Embryonic facial prominence (tissue), 1 donor: Measurements from ENCODE around the gene GPR27.

Experiments used
- DNase-seq: peaks from one replicate; pipeline ENCODE4 v3.0.0-alpha.2; 2016; ENCODE audit errors: extremely low spot score

GPR27 gene, protein sequence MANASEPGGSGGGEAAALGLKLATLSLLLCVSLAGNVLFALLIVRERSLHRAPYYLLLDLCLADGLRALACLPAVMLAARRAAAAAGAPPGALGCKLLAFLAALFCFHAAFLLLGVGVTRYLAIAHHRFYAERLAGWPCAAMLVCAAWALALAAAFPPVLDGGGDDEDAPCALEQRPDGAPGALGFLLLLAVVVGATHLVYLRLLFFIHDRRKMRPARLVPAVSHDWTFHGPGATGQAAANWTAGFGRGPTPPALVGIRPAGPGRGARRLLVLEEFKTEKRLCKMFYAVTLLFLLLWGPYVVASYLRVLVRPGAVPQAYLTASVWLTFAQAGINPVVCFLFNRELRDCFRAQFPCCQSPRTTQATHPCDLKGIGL

DNA sequence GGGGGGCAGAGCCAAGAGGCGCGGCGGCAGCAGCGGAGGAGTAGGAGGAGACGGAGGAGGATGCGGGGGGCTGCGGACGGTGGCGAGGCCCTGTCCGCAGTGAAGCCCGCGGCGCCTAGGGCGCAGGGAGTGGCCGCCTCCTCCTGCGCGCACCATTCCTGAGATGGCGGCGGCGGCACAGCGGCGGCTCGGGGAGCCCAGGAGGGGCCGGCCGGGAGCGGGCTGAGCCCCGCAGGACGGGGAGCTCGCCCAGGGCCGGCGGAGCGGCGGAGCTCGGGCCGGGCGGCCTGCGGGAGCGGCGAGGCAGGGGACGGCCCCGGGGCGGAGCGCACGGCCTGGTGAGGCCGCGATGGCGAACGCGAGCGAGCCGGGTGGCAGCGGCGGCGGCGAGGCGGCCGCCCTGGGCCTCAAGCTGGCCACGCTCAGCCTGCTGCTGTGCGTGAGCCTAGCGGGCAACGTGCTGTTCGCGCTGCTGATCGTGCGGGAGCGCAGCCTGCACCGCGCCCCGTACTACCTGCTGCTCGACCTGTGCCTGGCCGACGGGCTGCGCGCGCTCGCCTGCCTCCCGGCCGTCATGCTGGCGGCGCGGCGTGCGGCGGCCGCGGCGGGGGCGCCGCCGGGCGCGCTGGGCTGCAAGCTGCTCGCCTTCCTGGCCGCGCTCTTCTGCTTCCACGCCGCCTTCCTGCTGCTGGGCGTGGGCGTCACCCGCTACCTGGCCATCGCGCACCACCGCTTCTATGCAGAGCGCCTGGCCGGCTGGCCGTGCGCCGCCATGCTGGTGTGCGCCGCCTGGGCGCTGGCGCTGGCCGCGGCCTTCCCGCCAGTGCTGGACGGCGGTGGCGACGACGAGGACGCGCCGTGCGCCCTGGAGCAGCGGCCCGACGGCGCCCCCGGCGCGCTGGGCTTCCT, at the start of gene GPR27:
TSS of gene GPR27 (plus strand) at position 155 of the 909 bp plus-strand sequence. CDS start at position 350, 195 bp downstream.
- no peak for DNase-seq

DNA sequence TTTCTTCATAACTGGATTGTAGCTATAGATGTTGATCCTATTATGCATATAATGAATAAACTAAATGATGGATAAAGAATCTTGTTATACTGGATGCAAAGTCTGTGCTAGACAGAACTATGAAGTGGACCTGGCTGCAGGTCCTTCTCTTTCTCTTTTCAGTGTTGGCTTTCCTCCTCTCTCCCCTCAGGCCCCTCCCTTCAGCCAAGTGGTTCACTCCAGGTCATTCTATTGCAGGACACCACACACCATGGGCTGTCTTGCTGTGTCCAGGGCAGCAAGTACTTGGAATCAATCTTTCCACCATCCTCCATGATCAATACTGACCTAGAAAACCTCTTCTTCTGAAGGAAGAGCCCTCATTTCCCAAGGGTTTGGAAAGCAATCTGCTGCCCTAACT, 48.7 kb upstream of the GPR27 start:
- no peak for DNase-seq

DNA sequence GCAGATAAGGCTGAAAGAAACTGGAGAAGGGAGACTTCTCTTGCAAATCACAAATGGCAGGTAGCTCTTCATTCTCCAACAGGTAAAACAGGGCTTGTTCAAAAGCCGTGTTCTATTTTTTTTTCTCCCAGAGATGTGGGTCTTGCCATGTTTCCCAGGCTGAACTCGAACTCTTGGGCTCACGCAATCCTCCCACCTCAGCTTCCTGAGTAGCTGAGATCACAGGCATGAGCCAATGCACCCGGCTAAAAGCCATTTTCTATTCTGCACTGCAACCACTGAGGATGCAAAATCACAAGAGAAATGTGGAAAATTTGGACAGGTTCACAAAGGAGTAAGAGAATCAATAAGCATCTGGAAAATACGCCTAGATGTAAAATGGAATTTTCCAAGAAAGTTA, 48.0 kb upstream of the GPR27 start:
- DNase-seq, result no peak

DNA sequence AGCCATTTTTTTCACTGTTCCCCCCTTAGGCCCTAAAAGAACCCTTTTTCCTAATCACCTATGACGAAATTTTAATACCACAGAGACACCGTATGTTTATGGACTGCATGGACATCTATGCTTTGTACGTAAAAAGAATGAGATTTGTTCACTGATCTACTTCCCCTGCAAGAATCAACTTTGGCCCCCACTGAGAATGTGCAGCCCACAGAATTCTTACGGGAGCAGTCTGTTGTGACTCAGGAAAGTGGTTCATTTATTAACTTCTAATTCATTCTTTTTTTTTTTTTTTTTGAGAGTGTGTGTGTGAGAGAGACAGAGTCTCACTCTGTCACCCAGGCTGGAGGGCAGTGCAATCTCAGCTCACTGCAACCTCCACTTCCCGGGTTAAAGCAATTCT, 46.1 kb upstream of the GPR27 start:
- DNase-seq, result no peak

DNA sequence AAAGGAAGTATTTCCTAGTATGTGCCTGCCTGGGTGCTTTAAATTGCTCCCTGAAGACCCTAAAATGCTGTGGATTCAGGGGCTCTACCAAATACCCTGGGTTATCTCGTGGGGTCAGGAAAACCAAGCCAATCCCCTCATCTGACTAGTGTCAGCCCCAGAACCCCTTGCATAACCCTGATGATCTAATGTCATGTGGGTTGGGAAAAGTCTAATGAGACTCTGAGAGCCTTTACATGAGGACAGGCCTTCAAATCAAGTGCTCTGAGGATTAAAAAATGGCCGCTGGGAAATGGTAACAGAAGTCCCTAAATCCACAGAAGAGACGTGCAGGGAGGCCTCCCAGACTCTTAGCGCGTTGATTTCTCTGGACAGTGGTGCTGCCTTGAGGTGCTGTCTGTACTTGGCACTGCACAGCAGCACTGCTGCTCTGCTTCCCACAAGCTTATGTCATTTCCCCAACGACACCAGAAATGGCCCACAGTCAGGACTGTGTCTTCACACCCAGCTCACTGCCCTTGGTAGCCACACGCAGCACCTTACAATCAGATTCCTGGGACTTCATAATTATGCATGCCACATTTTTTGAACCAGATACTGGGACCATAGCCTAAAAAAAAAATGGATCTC, 45.1 kb upstream of the GPR27 start:
- DNase-seq, result no peak

DNA sequence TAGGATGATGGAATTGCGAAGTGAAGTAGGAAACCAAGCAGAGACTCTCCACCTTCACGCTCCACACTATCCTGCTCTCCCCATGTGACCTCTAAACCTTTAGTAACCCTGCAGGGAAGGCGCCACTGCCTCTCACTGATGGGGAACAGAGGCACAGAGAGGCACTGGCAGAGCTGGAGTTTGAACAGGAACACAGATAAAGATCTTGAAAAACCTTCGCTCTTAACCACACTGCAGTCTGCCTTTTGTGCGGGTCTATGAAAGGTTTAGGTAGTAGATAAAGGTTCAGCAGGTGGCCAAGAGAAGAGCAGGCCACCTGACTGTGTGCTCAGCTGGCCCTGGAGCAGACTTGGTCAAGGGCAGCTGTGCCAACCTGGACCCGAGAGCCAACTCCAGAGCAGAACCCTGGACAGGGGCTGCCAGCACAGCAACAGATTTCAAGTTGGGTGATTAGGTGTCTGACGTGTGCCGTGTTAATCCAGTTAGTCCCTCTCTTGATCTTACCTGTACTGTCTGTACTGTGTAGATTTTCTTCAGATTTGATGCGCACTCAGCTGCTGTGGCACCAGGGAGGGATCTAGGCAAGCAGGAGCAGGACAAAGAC, 43.6 kb upstream of the GPR27 start:
- no peak for DNase-seq

DNA sequence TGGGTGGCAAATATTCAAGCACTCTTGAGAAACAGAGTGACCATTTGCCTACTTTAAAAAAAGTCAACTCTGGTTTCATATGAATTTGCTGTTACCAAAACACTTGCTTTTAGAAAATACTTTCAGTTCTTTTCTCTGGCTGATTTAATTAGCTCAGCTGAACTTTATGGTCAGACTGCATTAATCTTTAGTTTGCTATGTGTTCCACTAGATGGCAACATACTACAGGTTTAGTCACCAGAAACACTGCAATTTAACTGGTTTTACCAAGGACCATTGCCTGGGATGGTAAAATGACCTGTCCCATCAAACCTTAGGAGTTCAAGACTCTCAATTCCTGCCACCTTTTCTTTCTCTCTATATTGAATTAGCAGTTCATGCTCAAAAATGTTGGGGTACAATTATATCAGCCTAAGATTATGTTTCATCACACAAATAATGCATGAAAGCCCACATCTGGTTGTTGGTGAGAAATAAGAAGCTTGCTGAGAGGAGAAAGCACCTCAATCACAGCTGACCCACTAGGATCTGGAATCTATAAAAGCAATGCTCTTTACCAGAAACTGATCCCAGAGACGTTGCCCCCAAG, 42.7 kb upstream of the GPR27 start:
- DNase-seq, result no peak

DNA sequence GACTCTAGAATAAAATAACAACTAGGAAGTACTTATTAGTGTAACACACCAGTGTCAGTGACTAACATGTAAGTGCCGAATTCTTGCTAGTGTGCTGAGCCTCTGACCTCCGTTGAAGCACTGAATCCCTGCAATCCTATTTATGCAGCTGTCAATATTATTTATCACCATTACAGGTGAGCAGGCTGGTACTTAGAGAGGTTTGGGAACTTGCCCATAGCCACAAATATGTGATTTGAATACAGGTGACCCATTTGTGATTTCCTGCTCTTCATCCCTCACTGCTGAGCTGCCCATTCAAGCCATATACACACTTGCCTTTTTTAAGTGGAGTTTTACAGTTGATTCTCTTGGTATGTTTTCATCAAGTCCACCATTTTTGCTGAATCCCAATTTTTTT, 40.6 kb upstream of the GPR27 start:
- no peak for DNase-seq

DNA sequence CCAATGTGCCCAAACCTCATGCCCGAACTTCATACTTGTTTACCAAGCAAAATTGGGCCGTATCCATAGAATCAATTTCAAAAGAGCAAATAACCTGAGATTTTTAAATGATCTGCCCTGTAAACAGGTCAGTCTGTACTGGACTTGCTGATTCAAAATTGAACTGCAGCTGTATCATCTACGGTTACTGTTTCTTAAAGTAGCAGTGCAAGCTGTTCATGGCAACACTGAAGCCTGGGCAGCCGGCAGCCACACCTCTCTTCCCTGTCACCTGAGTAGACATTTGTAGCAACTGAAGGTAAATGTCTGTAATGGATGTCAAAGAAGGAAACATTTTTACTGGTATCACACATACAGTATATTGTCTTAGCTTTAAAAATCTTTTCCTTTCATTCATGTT, 39.1 kb upstream of the GPR27 start:
- no peak for DNase-seq

DNA sequence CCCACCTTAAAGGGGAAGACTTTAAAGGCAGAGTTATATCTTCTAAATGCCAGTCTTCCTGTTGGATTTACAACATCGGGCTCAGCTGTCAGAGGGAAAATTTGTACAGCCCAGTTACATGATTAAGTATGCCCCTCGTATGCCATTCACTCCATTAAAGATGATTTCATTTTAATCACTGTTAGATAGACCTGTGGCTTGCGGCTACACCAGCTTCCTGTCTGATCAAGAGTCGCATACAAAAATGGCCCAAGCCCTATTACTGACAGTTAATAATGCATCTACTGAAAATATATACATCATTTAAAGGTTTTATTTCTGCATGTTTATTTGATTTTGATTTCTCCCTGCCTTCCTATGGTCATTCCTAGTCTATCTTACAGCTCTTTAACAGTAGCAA, 35.6 kb upstream of the GPR27 start:
- no peak for DNase-seq

DNA sequence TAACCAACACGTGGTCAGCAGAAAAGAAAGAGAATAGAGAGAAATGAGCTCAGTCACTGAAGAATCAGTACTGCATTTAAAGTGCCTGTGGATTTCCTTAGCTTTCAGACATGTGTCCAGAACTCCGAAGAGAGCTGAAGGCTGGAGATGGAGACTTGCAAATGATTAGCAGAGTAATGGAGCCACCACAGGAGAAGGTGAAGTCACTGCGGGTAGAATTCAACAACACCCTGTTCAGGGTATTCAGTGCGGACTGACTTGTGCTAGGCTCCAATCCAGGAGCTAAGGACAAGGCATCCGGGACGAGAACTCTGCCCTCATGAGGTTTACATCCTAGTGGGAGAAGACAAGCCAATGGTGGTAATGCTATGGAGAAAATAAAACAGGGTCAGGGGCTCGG, 32.7 kb upstream of the GPR27 start:
- no peak for DNase-seq

DNA sequence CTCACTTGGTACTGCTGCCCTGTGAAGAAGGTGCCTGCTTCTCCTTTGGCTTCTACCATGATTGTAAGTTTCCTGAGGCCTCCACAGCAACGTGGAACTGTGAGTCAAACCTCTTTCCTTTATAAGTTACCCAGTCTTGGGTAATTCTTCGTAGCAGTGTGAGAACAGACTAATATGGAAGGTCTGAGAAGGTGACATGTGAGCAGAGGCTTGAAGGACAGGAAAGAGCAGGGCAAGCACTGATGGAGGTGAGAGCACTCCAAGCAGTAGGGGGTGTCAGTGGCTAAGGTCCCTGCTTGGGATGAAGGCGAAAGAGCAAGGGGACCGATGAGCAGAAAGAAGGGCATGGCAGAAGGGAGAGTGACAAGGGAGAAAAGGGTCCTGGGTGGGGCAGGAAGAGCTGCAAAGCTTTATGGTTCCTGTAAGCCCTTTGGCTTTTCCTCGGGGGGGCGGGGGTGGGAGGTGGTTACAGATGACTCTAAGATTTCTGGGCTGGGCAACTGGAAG, 32.0 kb upstream of the GPR27 start:
- DNase-seq, result no peak

DNA sequence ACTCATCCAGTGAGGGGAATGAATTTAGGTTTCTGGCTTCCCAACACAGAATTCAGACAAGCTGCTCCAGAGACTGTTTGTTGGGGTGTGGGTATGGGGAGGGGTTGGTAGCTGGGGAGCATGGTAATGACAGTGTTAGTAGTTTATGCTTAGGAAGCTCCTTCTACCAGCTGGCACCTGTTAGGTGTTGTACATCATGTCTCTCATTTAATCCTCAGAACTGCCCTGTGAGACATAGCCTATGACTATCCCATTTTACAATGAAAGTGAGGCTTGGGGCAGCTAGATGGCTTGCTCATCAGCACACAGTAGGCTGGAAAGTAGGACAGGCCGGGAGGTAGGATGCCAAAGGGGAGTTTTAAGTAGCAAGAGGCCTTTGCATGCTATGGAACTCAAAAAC, 31.0 kb upstream of the GPR27 start:
- no peak for DNase-seq

DNA sequence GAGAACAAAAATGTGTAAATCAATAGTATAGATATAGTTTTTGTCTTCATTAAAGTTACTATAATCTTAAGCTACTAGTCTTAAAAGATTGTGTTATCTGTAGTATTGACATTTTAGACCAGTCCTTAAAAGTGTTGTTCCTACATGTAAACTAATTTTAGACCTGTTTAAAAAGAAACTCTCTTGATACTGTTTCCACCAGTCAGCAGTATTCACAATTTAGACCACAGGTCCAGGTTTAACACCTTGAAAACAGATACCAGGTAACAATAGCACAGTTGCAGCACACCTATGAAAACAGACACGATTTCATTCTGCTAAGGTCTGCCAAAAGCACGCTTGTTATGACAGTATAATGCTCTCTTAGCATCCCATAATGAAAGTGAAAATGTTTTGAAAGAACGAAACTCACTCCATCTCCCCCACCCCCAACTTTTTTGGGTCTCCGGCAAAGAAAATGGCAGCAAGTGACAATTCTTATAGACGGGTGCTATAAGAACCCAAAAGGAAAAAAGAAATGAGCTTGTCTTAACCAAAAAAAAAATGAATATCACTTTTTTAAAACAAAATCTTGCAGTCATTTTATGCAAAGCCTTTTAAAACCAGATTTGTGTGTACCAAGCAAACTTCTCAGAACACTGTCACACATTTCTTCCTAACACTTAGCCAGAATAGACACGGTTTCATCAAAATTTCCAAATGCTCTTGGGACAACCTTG, 30.0 kb upstream of the GPR27 start:
- no peak for DNase-seq

DNA sequence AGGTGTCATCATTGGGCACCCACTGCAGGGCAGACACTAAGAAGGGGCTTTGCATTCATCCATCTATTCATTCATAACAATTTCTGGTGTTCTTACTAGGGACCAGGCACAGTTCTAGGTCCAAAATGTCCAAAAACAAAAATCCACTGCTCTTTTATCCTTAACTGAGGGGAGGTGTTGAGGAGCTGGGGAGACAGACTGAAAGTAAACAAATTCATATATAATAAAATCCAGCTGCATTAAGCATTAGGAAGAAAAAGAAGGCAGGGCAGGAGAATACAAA, 29.5 kb upstream of the GPR27 start:
- DNase-seq, result no peak

DNA sequence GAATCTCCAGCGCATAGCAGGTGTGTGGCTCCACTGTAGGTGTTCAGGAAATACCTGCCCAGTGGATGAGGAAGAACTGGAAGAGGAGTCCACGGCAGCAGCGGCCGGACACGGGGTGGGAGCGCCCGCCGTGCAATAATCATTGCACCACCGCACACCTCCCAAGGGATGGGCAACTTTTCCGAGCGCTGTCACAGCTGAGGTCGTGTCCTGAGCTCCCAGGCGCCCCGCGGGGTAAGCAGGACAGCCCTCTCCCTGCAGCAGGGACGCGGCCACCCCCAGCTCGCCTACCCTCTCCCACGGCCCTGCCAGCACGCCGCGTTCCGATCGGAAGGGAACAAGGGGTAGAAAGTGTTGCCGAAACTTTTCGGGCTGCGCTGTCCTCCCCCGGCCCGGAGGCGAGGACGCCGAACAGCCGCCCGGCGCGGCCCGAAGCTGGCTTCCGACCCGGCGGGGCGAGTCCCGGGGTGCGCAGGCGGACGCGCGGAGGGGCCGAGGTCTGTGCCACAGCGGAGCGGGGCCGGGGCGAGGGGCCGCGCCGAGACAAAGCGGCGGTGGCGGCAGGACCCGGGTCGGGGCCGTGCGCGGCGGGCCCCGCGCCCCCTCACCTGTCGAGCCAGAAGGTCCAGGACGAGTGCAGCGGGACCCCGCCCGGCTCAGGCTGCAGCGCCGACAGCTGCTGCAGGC, 28.9 kb upstream of the GPR27 start:
- no peak for DNase-seq

DNA sequence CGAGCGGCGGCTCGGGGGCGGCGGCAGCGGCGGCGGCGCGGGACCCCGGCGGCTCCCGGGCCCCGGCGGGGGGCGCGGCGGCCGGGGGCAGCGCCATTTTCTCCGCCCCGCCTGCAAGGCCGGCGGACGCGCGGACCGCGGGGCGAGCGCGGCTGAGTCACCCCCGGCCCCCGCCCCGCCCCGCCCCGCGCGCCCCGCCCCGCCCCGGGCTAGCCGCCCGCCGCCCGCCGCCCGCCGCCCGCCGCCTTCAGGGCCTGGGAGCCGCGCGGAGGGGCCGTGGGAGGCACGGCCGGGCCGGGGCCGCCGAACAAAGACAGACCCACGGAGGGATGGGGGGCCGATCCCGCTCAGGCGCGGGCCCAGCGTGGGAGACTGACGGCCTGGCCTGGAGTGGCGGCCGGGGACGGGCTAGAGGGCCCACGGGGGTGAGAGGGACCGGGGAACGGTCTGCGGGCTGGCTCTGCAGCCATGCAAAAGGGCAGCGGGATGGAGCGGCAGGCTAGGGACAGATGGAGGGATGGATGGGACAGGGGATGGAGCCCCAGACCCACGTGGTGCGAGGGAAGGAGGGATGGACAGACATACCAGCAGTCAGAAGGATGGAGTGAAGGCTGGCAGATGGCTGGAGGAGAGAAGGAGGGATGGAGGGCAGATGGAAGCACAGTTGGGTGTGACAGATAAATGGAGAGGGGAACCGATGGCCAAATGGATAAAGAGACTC, 28.2 kb upstream of the GPR27 start, which contains the start of gene EIF4E3:
TSS of gene EIF4E3 (minus strand) at position 132 of the 721 bp plus-strand sequence. CDS start at position 97, 35 bp downstream.
- no peak for DNase-seq

DNA sequence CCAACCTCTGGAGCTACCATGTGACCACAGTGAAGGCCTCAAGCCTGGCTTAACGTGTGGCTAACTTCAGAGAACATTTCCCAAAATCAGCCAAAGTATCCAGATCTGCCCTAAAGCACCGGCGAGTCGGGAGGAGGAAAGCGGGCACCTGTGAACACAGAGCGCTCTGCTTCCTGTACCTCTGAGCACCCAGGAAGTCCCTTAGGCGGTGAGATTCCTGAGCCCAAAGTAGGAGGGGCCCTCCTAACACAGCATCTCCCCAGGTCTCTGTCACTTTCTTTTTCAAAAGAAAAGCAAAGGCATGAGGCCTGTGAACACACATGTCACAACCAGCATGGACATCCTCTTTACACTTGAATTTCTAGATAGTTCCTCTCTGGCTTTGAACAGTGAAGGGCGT, 27.5 kb upstream of the GPR27 start:
- DNase-seq, result no peak

DNA sequence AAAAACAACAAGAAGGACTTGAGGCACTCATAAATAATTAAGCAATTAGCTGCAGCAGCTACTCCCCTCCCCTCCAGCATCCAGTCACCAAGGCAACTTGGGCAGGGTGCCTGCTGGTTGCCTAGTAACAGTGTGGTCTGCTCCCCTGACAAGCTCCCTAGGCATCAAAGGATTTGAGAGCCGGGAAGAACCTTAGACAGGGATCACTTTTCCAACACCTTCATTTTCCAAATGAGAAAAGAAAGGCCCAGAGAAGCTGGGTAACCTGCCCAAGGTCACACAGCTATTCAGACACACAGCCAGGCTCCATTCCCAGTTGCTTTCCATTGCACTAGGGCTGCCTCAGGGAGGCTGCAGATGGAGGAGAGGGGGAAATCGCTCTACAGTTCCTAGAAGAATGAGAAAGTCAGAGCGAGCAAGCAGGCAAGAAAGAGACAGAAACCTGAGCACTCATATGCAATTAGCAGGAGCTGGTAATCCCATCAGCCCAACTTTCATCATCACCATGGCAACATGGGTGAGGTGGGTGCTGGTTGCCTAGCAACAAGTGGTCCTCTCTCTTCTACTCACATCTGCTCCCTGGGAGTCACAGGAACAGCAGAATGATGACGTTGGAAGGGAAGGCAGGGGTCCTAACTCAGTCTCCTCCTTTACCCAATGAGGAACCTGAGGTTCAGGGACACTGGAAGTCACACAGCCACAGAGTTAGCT, 24.9 kb upstream of the GPR27 start:
- DNase-seq, result no peak
